ENCODE measurements around the gene CEP72.
A peak's percentile ranks its signal among the peaks of the same experiment; 100 is the strongest.
"Not testable (repeated sequence)": the region's sequence is repeated elsewhere in the genome, so short reads cannot be mapped to it uniquely, and the experiment has no call there.

The CEP72 gene

GRCh38 chr5:673831-674629, 61.9 kb downstream of the CEP72 start:
- DNase-seq: no peak

- no peak for DNase-seq
Measured at GRCh38 chr5:674630-675011, 62.5 kb downstream of the CEP72 start.

GRCh38 chr5:675111-675870, 63.2 kb downstream of the CEP72 start:
- no peak for DNase-seq

- DNase-seq: peak; percentile 5
Measured at GRCh38 chr5:675871-676698, 63.9 kb downstream of the CEP72 start.

DNA sequence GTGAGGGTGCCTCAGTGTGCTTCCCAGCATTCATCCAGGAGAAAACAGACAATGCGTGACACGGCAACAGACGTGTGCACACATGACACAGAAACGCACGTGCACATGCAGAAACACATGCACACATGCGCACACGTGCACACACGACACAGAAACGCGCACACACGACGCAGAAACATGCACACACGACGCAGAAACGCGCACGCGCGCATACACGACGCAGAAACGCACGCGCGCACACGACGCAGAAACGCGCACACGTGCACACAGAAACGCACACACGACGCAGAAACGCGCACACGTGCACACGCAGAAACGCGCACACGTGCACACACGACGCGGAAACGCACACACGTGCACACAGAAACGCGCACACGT, 64.5 kb downstream of the CEP72 start:
- DNase-seq: no peak

GRCh38 chr5:677131-678101, 65.3 kb downstream of the CEP72 start:
- DNase-seq: peak; percentile 6

- peak; percentile 5 for DNase-seq
Measured at GRCh38 chr5:678521-678920, 66.4 kb downstream of the CEP72 start.

- DNase-seq: peak; percentile 4
Measured at GRCh38 chr5:679166-679895, 67.2 kb downstream of the CEP72 start.

DNA sequence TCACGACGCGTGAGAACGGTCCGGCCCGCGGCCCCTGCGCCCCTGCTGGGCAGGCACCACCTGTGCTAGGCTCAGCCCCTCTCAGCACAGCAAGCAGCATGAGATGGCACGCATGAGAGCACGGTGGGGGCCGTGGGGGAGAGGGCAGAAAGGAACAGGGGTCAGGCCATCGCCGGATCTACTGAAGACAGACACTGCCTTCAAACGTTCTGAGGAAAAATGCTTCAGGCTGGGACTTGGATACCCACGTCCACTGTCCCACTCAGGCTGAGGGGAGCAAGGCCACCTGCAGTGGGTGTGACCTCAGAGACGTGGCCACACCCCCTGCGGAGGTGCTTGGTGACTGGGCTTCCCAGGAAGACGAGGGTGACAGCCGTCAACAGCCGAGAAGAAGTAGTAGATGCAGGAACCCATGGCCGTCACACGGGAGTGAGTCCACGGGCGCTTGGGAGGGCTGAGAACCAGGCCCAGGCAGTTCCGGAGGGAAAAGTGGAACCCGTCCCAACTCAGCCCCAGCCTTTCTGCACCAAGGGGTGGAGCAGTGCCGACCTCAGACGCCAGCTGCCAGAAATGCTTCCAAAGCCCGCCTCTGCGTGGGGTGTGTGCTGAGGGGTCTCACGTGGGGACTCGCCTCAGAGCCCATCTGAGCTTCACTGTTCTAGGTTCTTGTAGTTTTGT, 68.1 kb downstream of the CEP72 start:
- DNase-seq: not testable (repeated sequence)

DNA sequence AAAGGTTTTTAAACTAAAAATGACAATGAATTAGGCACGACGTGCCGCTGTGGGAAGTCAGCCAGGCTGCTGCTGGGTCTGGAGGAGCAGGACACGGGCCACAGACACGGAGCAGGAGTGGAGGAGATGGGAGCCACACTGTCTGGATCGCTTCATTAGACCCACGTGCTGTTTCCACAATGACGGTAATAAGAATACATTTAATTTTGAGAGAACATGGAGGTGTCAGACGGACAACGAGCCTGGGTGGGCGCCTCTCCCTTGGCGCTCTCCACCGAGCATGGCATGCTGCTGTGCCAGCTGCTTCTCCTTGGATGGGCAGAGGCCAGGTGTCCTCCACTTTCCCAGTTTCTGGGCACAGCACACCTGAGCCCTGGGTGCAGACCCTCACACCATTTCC, 68.7 kb downstream of the CEP72 start:
- not testable (repeated sequence) for DNase-seq

- DNase-seq: peak; percentile 5
Measured at GRCh38 chr5:681317-682191, 69.4 kb downstream of the CEP72 start.

DNA sequence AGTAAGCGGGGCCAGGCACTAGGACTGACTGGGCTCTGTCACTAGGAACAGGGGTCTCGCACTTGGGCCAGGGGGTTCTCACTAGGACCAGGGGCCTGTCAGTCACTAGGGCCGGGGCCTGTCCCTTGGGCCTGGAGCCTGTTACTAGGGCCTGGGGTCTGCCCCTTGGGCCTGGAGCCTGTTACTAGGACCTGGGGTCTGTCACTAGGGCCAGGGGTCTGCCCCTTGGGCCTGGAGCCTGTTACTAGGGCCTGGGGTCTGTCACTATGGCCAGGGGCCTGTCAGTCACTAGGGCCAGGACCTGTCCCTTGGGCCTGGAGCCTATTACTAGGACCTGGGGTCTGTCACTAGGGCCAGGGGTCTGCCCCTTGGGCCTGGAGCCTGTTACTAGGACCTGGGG, 70.1 kb downstream of the CEP72 start:
- not testable (repeated sequence) for DNase-seq

GRCh38 chr5:682651-683358, 70.7 kb downstream of the CEP72 start:
- not testable (repeated sequence) for DNase-seq

GRCh38 chr5:683551-684481, 71.7 kb downstream of the CEP72 start:
- DNase-seq: no peak

DNA sequence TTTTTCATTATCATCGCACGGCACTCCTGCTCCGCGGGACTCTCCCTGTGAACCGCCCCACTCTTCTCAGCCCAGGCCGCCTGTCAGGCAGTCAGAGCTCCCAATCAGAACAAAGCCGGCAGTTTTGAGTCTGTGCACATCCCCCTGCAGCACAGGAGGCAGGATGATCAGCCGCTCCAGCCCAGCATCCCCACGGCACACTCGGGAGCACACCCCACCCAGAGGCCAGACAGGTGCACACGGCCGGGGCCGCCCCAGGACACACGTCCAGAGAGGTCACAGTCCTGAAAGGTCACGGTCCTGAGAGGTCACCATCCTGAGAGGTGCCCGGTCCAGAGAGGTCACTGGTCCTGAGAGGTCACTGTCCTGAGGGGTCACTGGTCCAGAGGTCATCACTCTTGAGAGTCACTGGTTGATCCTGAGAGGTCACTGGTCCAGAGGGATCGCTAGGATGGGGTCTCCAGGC, 72.6 kb downstream of the CEP72 start:
- DNase-seq: no peak

- DNase-seq: no peak
Measured at GRCh38 chr5:685262-686171, 73.4 kb downstream of the CEP72 start.

GRCh38 chr5:686172-686523, 74.0 kb downstream of the CEP72 start:
- DNase-seq: not testable (repeated sequence)
